ENCODE data around the gene PDLIM1.

PDLIM1 gene

GRCh38 chr10:95314192-95314918 lies 23.6 kb upstream of the PDLIM1 start:
- no peak for DNase-seq

- no peak for DNase-seq
Measured at GRCh38 chr10:95312986-95313495, 22.2 kb upstream of the PDLIM1 start.

GRCh38 chr10:95312257-95312656 lies 21.5 kb upstream of the PDLIM1 start:
- DNase-seq, result no peak

GRCh38 chr10:95309958-95310357 lies 19.2 kb upstream of the PDLIM1 start:
- DNase-seq, result no peak

- DNase-seq, result no peak
Measured at GRCh38 chr10:95308389-95309302, 17.8 kb upstream of the PDLIM1 start.

- no peak for DNase-seq
Measured at GRCh38 chr10:95306851-95307250, 16.0 kb upstream of the PDLIM1 start.

GRCh38 chr10:95306318-95306650 lies 15.5 kb upstream of the PDLIM1 start:
- no peak for DNase-seq

- no peak for DNase-seq
Measured at GRCh38 chr10:95305606-95306317, 15.0 kb upstream of the PDLIM1 start.

- no peak for DNase-seq
Measured at GRCh38 chr10:95304976-95305375, 14.2 kb upstream of the PDLIM1 start.

GRCh38 chr10:95304463-95304862 lies 13.7 kb upstream of the PDLIM1 start:
- no peak for DNase-seq

- no peak for DNase-seq
Measured at GRCh38 chr10:95303950-95304349, 13.1 kb upstream of the PDLIM1 start.

GRCh38 chr10:95303535-95303934 lies 12.7 kb upstream of the PDLIM1 start:
- no peak for DNase-seq

GRCh38 chr10:95300022-95300539 lies 9.3 kb upstream of the PDLIM1 start:
- no peak for DNase-seq

GRCh38 chr10:95297402-95297801 lies 6.6 kb upstream of the PDLIM1 start:
- no peak for DNase-seq

GRCh38 chr10:95296764-95297163 lies 6.0 kb upstream of the PDLIM1 start:
- no peak for DNase-seq

- DNase-seq, result peak; percentile 69
Measured at GRCh38 chr10:95295031-95295755, 4.4 kb upstream of the PDLIM1 start.

- no peak for DNase-seq
Measured at GRCh38 chr10:95293631-95294030, 2.8 kb upstream of the PDLIM1 start.

- no peak for DNase-seq
Measured at GRCh38 chr10:95291365-95292039, 699 bp upstream of the PDLIM1 start.

- DNase-seq, result no peak
Measured at GRCh38 chr10:95289921-95290421, 832 bp downstream of the PDLIM1 start.

- no peak for DNase-seq
Measured at GRCh38 chr10:95289003-95289920, 1.5 kb downstream of the PDLIM1 start.

Data from activated CD8-positive, alpha-beta memory T cell treated with anti-CD3 and anti-CD28 coated beads for 24 hours (primary cell).